SK-N-MC (cell line): Measurements from ENCODE around the gene GAPDHS.

Experiments used
- EZH2 ChIP-seq: fragments of 200-600 bp; sonication (generic); IDR thresholded peaks from one replicate; pipeline ENCODE4 v1.6.1; 2017; ENCODE audit warnings: antibody characterized with exemption
- POLR2AphosphoS5 ChIP-seq: IDR thresholded peaks from 2 replicates; pipeline ENCODE4 v1.6.1; 2012; ENCODE audit warnings: mild to moderate bottlenecking, low read depth, low read length, borderline replicate concordance

DNA sequence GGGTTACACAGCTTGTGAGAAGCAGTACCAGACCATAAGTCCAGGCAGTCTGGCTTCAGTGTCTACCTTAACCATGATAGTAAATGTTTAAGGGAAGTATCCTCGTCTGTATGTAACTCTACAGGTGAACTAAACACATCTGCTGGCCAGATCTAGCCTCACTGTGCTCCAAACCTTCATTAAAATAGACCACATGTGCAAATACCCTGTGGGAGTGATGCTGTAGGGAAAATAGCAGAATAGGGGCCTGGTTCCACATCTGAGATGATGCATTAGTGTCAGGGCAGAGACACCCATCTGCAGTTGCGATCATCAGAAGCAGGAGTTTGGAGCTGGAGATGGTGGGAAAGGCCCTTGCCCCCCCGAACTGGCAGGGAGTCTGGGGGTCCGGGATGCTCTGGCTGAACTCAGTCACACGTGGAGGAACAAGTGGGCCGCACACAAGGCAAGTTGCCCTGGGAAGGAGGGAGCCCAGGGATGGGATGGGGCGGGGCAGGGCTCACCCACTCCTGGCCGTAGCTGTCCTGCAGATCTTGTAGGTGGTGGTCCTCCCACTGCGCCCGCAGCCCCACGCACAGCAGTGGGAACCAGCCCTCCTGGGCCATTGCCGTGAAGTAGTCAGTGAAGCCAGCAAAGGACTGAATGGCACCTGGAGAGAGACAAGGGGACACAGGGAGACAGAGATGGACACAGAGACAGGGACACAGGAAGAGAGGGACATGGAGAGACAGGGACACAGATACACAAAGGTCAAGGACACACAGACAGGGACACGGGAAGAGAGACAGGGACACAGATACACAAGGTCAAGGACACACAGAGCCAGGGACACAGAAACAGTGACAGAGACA lies 19.5 kb downstream of the GAPDHS start:
- TF ChIP-seq POLR2AphosphoS5 (no peak), EZH2 (no peak)
